DMS114 treated with DMSO at 0.1 percent for 48 hours (cell line): ENCODE results near the gene PDZD7.

Source experiments
- DNase-seq: peaks from one replicate; lab custom pipeline; 2025; ENCODE audit not compliant: unreplicated experiment; lab: John Stamatoyannopoulos, UW

PDZD7 gene

GRCh38 chr10:101031128-101031795 is at the start of gene PDZD7, which contains the start of gene SFXN3:
TSS of gene PDZD7 (minus strand) at chr10:101031129. CDS start at chr10:101030219, 910 bp downstream.
TSS of gene SFXN3 (plus strand) at chr10:101031234. CDS start at chr10:101034695, 3,461 bp downstream.
- peak; percentile 81 for DNase-seq

GRCh38 chr10:101079874-101080273 is 48.9 kb upstream of the PDZD7 start:
- no peak for DNase-seq

GRCh38 chr10:101076630-101077029 is 45.7 kb upstream of the PDZD7 start:
- DNase-seq: no peak

GRCh38 chr10:101075775-101076174 is 44.8 kb upstream of the PDZD7 start:
- no peak for DNase-seq

- DNase-seq: no peak
Observed at GRCh38 chr10:101073631-101074030, 42.7 kb upstream of the PDZD7 start.

GRCh38 chr10:101072923-101073322 is 42.0 kb upstream of the PDZD7 start:
- DNase-seq: no peak

GRCh38 chr10:101071885-101072433 is 41.0 kb upstream of the PDZD7 start:
- DNase-seq: no peak

GRCh38 chr10:101071267-101071884 is 40.4 kb upstream of the PDZD7 start:
- DNase-seq: no peak

- no peak for DNase-seq
Observed at GRCh38 chr10:101070098-101070497, 39.2 kb upstream of the PDZD7 start.

GRCh38 chr10:101069441-101069840 is 38.5 kb upstream of the PDZD7 start:
- no peak for DNase-seq

- DNase-seq: peak; percentile 80
Observed at GRCh38 chr10:101067356-101068083, 36.6 kb upstream of the PDZD7 start.

- no peak for DNase-seq
Observed at GRCh38 chr10:101066896-101067355, 36.0 kb upstream of the PDZD7 start.

- peak; percentile 48 for DNase-seq
Observed at GRCh38 chr10:101066146-101066895, 35.4 kb upstream of the PDZD7 start.

GRCh38 chr10:101065481-101066145 is 34.7 kb upstream of the PDZD7 start:
- no peak for DNase-seq

GRCh38 chr10:101064415-101065030 is 33.6 kb upstream of the PDZD7 start:
- no peak for DNase-seq

GRCh38 chr10:101063548-101064414 is 32.9 kb upstream of the PDZD7 start:
- no peak for DNase-seq

GRCh38 chr10:101063050-101063525 is 32.2 kb upstream of the PDZD7 start:
- DNase-seq: no peak

- DNase-seq: peak; percentile 58
Observed at GRCh38 chr10:101062232-101063049, 31.5 kb upstream of the PDZD7 start.
